T-cell (primary cell): ENCODE data around the gene PIPOX. TPM values are rescaled to one million over a fixed set of nuclear protein-coding genes. Genes with fewer than 3 reads are reported as not detected.

Source experiments
- ATAC-seq, 4 experiments: fragments of 200-7000 bp in 3 of 4; fragments of 150-1000 bp in 1 of 4; cut with Tn5 transposase; replicated peaks in 1 of 4; 1 replicate in 3 of 4; 2 replicates in 1 of 4; pipeline ENCODE4 v1.10.0; 2021; ENCODE audit warnings: moderate library complexity in 3 of 4, mild to moderate bottlenecking in 2 of 4, moderate number of reproducible peaks in 1 of 4
- CTCF ChIA-PET, 2 donors: fragments of 300-600 bp; sonication (Branson Sonifier 250); formaldehyde crosslinking; loops; one replicate each; lab custom pipeline; 2022; ENCODE audit warnings: antibody characterized with exemption in 2 of 2; lab: Charles Lee
- POLR2A ChIA-PET, 2 donors: fragments of 300-600 bp; sonication (Branson Sonifier 250); formaldehyde crosslinking; loops; one replicate each; lab custom pipeline; 2022; ENCODE audit warnings: antibody characterized with exemption in 2 of 2; lab: Charles Lee
- DNase-seq, 35 experiments: peaks; one replicate each; pipeline versions ENCODE4 v3.0.0 to v3.0.0-alpha.2; 2013 to 2023
- H3K27ac ChIP-seq: one replicate; pipeline ENCODE4 v1.5.1; 2013; ENCODE audit warnings: low read length
- H3K27me3 ChIP-seq, 2 experiments: replicated peaks in 1 of 2; 1 replicate in 1 of 2; 2 replicates in 1 of 2; pipeline versions ENCODE4 v1.6.1 to v1.7.0; 2013; ENCODE audit warnings: low read length in 1 of 2, mixed read lengths in 1 of 2; ENCODE audit not compliant: control insufficient read depth in 2 of 2, insufficient read depth in 2 of 2; ENCODE audit errors: extremely low read depth in 1 of 2
- H3K36me3 ChIP-seq, 2 donors: 1 replicate in 1 of 2; 2 replicates in 1 of 2; pipeline versions ENCODE4 v1.6.1 to v1.7.0; 2013; ENCODE audit warnings: low read length in 1 of 2; ENCODE audit not compliant: control insufficient read depth in 2 of 2, insufficient read depth in 1 of 2; ENCODE audit errors: extremely low read depth in 1 of 2
- H3K4me1 ChIP-seq, 2 experiments: 1 replicate in 1 of 2; 2 replicates in 1 of 2; pipeline versions ENCODE4 v1.6.1 to v1.7.0; 2013; ENCODE audit warnings: low read length in 2 of 2, mixed read lengths in 1 of 2; ENCODE audit not compliant: insufficient read depth in 2 of 2, control insufficient read depth in 1 of 2; ENCODE audit errors: extremely low read depth in 1 of 2
- H3K4me3 ChIP-seq, 2 donors: 1 replicate in 1 of 2; 2 replicates in 1 of 2; pipeline versions ENCODE4 v1.5.1 to v1.7.0; 2013; ENCODE audit warnings: mild to moderate bottlenecking in 2 of 2, low read length in 1 of 2, moderate library complexity in 1 of 2; ENCODE audit not compliant: control insufficient read depth in 1 of 2; ENCODE audit errors: extremely low read depth in 1 of 2
- H3K9me3 ChIP-seq: 2 replicates; pipeline ENCODE4 v1.7.0; 2013
- H3K27ac Mint-ChIP-seq, 2 donors: one replicate each; pipeline ENCODE4 v1.8.0; 2020 to 2021; ENCODE audit warnings: mild to moderate bottlenecking in 2 of 2, mixed read lengths in 2 of 2
- H3K27me3 Mint-ChIP-seq, 2 donors: one replicate each; pipeline ENCODE4 v1.8.0; 2021 to 2022; ENCODE audit warnings: mixed read lengths in 2 of 2
- H3K36me3 Mint-ChIP-seq: one replicate; pipeline ENCODE4 v1.8.0; 2021; ENCODE audit warnings: mixed read lengths
- H3K4me1 Mint-ChIP-seq, 3 donors: one replicate each; pipeline ENCODE4 v1.8.0; 2020 to 2022; ENCODE audit warnings: mixed read lengths in 3 of 3, mild to moderate bottlenecking in 1 of 3
- H3K4me3 Mint-ChIP-seq, 3 donors: one replicate each; pipeline ENCODE4 v1.8.0; 2020 to 2022; ENCODE audit warnings: mild to moderate bottlenecking in 3 of 3, mixed read lengths in 3 of 3, moderate library complexity in 3 of 3
- H3K9me3 Mint-ChIP-seq, 3 donors: one replicate each; pipeline ENCODE4 v1.8.0; 2020 to 2022; ENCODE audit warnings: mixed read lengths in 3 of 3
- WGBS: methylation state at CpG from one replicate; pipeline ENCODE4 v1.1.5; 2013; ENCODE audit warnings: missing lambda C conversion rate; ENCODE audit not compliant: insufficient coverage; 5-methylcytosine and 5-hydroxymethylcytosine counted together
- total RNA-seq, 35 experiments: library from RNA in 6 of 35; stranded (reverse) in 6 of 35; fragments of 120-200 nt in 1 of 35; gene quantifications; one replicate each; pipeline versions ENCODE4 v1.2.1 to v1.2.4 and lab custom pipeline; 2013 to 2026

The PIPOX gene
- total RNA-seq, 5 donors from 2014 or later (not counting 1 experiment from before 2014, with no cell fraction given) = 2.4 to 5.7 (median 4.6) TPM

DNA sequence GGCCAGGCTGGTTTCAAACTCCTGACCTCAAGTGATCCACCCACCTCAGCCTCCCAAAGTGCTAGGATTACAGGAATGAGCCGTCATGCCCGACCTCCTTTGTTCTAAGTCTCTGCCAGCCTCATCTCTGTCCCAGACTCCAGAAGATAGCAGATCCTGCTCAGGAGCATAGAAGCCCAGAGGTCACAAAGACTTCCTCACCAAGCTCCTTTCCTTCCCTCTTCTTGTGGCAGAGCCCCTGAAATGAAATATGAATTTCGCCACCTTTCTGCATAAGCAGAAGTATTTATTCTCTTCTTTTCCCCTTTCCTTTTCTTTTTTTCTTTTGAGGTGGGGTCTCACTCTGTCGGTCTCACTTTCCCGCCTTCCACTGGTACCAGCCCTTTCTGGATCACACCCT, 11.5 kb upstream of the PIPOX start:
- DNase-seq (no peak), ATAC-seq (no peak)
- Mint-ChIP-seq H3K4me3 (no peak overlapping the region), H3K27me3 (peaks cover 48 to 65% of the 10 kb centered on the region in 2 donors), H3K9me3 (peaks cover 0 to 15% (median 8%) of the 10 kb centered on the region in 3 donors), H3K36me3 (peaks cover 3% of the 10 kb centered on the region), H3K27ac (no peak overlapping the region), H3K4me1 (no peaks in the 10 kb centered on the region)
- H3K4me3 ChIP-seq = no peak overlapping the region
- ChIA-PET CTCF (interaction anchor here in 1 of 2 donors (0.6 to 0.7 kb wide), 2 partner anchors 12 to 751 kb away, joined by 3 read pairs; no protein-coding TSS in a partner anchor), POLR2A (no interaction called here)
- no peak overlapping the region for H3K27ac ChIP-seq
- peaks cover 3 to 50% of the 10 kb centered on the region in 2 experiments for H3K27me3 ChIP-seq
- H3K36me3 ChIP-seq = no peaks in the 10 kb centered on the region
- H3K4me1 ChIP-seq = no peaks in the 10 kb centered on the region
- WGBS = 16% methylated on average over 3 of the region's 5 CpGs
- no peaks in the 10 kb centered on the region for H3K9me3 ChIP-seq

DNA sequence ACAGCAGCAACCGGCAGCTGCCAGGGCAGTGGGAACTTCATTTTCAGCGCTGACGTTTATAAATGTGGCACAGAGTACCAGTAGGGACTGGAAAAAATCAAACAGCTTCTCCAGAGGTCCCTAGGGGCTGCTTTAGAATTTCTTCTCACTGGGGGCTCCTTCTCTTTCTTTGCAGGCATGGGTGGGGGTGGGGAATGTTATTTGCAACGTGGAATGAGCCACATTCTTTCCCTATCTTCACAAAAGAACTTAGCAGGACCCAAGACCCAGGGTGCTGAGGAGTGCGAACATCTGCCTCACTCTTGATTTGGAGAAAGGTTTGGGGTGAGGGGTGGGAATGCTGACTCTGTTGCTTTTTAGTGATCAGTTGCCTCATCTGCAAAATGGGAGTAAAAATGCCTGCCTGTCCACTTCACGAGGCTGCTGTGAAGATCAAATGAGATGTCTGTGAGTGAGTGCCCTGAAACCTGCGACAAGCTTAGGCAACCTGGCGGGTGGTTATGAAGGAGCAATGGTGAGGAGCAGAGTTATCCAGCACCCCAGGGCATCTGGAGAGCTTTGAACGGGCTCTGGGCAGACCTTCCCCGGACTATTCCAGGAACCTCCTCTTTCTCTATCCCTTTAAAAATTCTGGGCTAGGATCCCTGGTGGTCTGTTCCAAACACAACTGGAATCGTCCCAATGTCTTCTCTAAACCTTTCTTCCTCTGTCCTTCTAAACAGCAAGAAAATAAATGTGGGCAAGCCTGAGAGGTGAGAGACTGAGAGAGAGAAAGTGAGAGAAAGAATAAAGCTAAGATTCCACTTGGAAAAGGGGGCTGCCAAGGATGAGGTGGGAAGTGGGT, 10.7 kb upstream of the PIPOX start:
- Histone ChIP-seq H3K36me3 (no peaks in the 10 kb centered on the region), H3K27ac (no peak overlapping the region), H3K4me1 (no peaks in the 10 kb centered on the region), H3K27me3 (peaks cover 3 to 46% of the 10 kb centered on the region in 2 experiments), H3K4me3 (no peak overlapping the region), H3K9me3 (no peaks in the 10 kb centered on the region)
- Mint-ChIP-seq H3K27me3 (peaks cover 41 to 58% of the 10 kb centered on the region in 2 donors), H3K9me3 (peaks cover 0 to 15% (median 8%) of the 10 kb centered on the region in 3 donors), H3K4me3 (no peak overlapping the region), H3K36me3 (peaks cover 3% of the 10 kb centered on the region), H3K27ac (no peak overlapping the region), H3K4me1 (no peaks in the 10 kb centered on the region)
- ATAC-seq (no peak), DNase-seq (no peak)
- CTCF ChIA-PET = no interaction called here
- 47% methylated on average over 9 of the region's 11 CpGs for WGBS
- POLR2A ChIA-PET = no interaction called here

GRCh38 chr17:29032857-29033197, 10.1 kb upstream of the PIPOX start:
- POLR2A ChIA-PET = interaction anchor here in 1 of 2 donors (0.6 kb wide), 1 partner anchor 267 kb away, joined by 3 read pairs; no protein-coding TSS in a partner anchor
- CTCF ChIA-PET = no interaction called here
- Histone ChIP-seq H3K4me1 (no peaks in the 10 kb centered on the region), H3K27me3 (peaks cover 3 to 45% of the 10 kb centered on the region in 2 experiments), H3K9me3 (no peaks in the 10 kb centered on the region), H3K4me3 (no peak overlapping the region), H3K27ac (no peak overlapping the region), H3K36me3 (no peaks in the 10 kb centered on the region)
- no peak for DNase-seq
- WGBS = 74% methylated on average over 2 of the region's 6 CpGs
- ATAC-seq = no peak
- Mint-ChIP-seq H3K9me3 (peaks cover 0 to 15% (median 8%) of the 10 kb centered on the region in 3 donors), H3K27ac (no peak overlapping the region), H3K27me3 (peaks cover 37 to 52% of the 10 kb centered on the region in 2 donors), H3K36me3 (peaks cover 3% of the 10 kb centered on the region), H3K4me1 (no peaks in the 10 kb centered on the region), H3K4me3 (no peak overlapping the region)

DNA sequence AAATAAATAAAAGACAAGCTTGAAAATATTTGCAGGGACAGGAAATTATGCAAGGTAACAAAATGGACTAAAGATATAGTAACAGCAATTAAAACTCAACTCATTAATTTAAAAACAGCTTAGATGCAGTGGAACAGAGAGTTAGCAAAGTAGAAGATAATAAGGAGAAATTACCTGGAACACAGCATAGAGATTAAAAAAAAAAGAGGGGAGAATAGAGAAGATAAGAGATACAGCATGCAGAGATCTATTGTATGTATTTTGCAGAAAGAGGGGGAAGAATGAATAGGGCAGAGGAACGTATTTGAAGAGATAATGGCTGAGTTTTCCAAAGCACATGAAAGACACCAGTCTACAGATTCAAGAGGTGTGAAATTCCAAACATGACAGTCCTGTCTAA, 8.4 kb upstream of the PIPOX start:
- ATAC-seq (no peak), DNase-seq (no peak)
- Mint-ChIP-seq H3K27ac (no peak overlapping the region), H3K4me3 (no peak overlapping the region), H3K9me3 (peaks cover 0 to 15% (median 8%) of the 10 kb centered on the region in 3 donors), H3K4me1 (no peaks in the 10 kb centered on the region), H3K27me3 (peaks cover 36 to 48% of the 10 kb centered on the region in 2 donors), H3K36me3 (peaks cover 3% of the 10 kb centered on the region)
- WGBS = 50% methylated on average over 1 of the region's 1 CpG
- Histone ChIP-seq H3K4me1 (no peaks in the 10 kb centered on the region), H3K4me3 (no peak overlapping the region), H3K9me3 (no peaks in the 10 kb centered on the region), H3K36me3 (no peaks in the 10 kb centered on the region), H3K27ac (no peak overlapping the region), H3K27me3 (peaks cover 3 to 44% of the 10 kb centered on the region in 2 experiments)
- CTCF ChIA-PET = no interaction called here
- POLR2A ChIA-PET = interaction anchor here in 1 of 2 donors (0.7 kb wide), 1 partner anchor 433 kb away, joined by 4 read pairs; no protein-coding TSS in a partner anchor

GRCh38 chr17:29036584-29036983, 6.4 kb upstream of the PIPOX start:
- no peak overlapping the region for H3K4me3 Mint-ChIP-seq
- peaks cover 0 to 15% (median 8%) of the 10 kb centered on the region in 3 donors for H3K9me3 Mint-ChIP-seq
- H3K36me3 ChIP-seq = no peaks in the 10 kb centered on the region
- ATAC-seq (no peak), DNase-seq (no peak)
- H3K9me3 ChIP-seq = no peaks in the 10 kb centered on the region
- POLR2A ChIA-PET = no interaction called here
- no peaks in the 10 kb centered on the region for H3K4me1 ChIP-seq
- CTCF ChIA-PET = no interaction called here
- H3K27ac ChIP-seq = no peak overlapping the region
- H3K27ac Mint-ChIP-seq = peak overlapping the region in 1 of 2 donors; percentile 60
- H3K4me3 ChIP-seq = no peak overlapping the region
- H3K27me3 ChIP-seq = peaks cover 2 to 38% of the 10 kb centered on the region in 2 experiments
- WGBS = 25% methylated on average over 1 of the region's 5 CpGs
- H3K27me3 Mint-ChIP-seq = peaks cover 22 to 33% of the 10 kb centered on the region in 2 donors
- H3K36me3 Mint-ChIP-seq = peaks cover 3% of the 10 kb centered on the region
- no peaks in the 10 kb centered on the region for H3K4me1 Mint-ChIP-seq

DNA sequence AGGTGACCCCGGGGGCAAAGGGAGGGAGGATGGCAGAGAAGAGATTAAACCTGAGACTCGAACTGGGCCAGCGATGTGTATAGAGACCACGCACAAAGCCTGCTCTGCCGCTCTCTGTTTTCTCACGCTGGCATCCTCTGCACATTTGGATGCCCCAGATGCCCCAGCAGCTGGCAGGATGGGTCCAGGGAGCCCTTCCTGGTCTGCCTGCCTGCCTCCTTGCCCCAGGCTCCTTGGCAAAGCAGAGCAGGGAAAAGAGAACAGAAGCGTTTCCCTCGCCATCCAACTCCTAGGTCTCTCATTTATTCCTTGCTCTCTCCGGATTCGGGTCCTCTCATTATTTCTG, 5.2 kb upstream of the PIPOX start:
- CTCF ChIA-PET = interaction anchor here (0.5 to 0.6 kb wide), 2 partner anchors 166 to 511 kb away, joined by 4 to 5 read pairs; no protein-coding TSS in a partner anchor

More for the DNA sequence above, 5.2 kb upstream of the PIPOX start:
- ATAC-seq (no peak), DNase-seq (no peak)
- Mint-ChIP-seq H3K27me3 (peaks cover 15 to 27% of the 10 kb centered on the region in 2 donors), H3K36me3 (peaks cover 3% of the 10 kb centered on the region), H3K4me3 (no peak overlapping the region), H3K27ac (no peak overlapping the region), H3K4me1 (peaks cover 0 to 6% (median 5%) of the 10 kb centered on the region in 3 donors), H3K9me3 (peaks cover 0 to 15% (median 8%) of the 10 kb centered on the region in 3 donors)
- Histone ChIP-seq H3K4me1 (peaks cover 0 to 4% of the 10 kb centered on the region in 2 experiments), H3K36me3 (no peaks in the 10 kb centered on the region), H3K27ac (no peak overlapping the region), H3K4me3 (no peak overlapping the region), H3K27me3 (peaks cover 2 to 32% of the 10 kb centered on the region in 2 experiments), H3K9me3 (no peaks in the 10 kb centered on the region)
- POLR2A ChIA-PET = no interaction called here
- WGBS = 84% methylated on average over 8 of the region's 10 CpGs
